Measurements from ENCODE around the gene UPF1.

The UPF1 gene

GRCh38 chr19:18867751-18868150, 36.0 kb downstream of the UPF1 start:
- no peak overlapping the region for H3K4me3 ChIP-seq (ENCODE audit: low read length)
- TF ChIP-seq CTCF (conservative IDR thresholded peaks at IDR 0.05; ENCODE audit: low read length) = no peak
- no peak for DNase-seq (ENCODE audit: low read depth)

DNA sequence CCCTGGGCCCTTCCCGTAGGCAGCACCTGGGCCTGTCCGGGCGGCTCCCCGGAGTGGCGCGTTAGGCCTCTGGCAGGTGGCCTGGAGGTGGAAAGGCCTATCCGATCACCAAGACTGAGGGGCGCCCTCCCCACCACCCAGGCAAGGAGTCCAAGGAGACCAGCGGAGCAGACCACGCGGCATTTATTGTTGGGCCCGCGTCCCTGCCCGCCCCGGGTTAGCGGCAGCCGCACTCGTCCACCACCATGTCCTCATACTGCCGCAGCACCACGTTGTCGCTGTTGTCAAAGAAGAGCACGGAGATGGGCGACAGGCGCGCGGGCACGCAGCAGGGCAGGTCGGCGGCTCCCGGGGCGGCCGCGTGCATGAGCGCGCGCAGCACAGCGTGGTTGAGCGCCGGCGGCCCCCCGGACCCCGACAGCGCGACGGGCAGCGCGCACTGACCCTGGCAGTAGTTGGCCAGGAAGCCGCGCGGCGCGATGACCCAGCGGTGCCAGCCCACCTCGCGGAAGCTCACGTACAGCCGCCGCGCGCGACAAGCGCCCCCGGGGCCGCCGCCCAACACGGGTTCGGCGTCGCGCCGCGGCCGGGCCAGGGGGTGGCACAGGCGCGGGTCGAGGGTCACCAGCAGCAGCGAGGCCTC, 36.7 kb downstream of the UPF1 start:
- no peak for TF ChIP-seq CTCF (conservative IDR thresholded peaks at IDR 0.05; ENCODE audit: low read length)
- no peak for DNase-seq (ENCODE audit: low read depth)
- no peak overlapping the region for H3K4me3 ChIP-seq (ENCODE audit: low read length)

GRCh38 chr19:18869023-18869618, 37.4 kb downstream of the UPF1 start:
- no peak for DNase-seq (ENCODE audit: low read depth)
- no peak overlapping the region for H3K4me3 ChIP-seq (ENCODE audit: low read length)
- TF ChIP-seq CTCF (conservative IDR thresholded peaks at IDR 0.05; ENCODE audit: low read length) = no peak

- no peak for TF ChIP-seq CTCF (conservative IDR thresholded peaks at IDR 0.05; ENCODE audit: low read length)
- H3K4me3 ChIP-seq (ENCODE audit: low read length) = no peak overlapping the region
- no peak for DNase-seq (ENCODE audit: low read depth)
Observed at GRCh38 chr19:18869781-18870530, 38.2 kb downstream of the UPF1 start.

DNA sequence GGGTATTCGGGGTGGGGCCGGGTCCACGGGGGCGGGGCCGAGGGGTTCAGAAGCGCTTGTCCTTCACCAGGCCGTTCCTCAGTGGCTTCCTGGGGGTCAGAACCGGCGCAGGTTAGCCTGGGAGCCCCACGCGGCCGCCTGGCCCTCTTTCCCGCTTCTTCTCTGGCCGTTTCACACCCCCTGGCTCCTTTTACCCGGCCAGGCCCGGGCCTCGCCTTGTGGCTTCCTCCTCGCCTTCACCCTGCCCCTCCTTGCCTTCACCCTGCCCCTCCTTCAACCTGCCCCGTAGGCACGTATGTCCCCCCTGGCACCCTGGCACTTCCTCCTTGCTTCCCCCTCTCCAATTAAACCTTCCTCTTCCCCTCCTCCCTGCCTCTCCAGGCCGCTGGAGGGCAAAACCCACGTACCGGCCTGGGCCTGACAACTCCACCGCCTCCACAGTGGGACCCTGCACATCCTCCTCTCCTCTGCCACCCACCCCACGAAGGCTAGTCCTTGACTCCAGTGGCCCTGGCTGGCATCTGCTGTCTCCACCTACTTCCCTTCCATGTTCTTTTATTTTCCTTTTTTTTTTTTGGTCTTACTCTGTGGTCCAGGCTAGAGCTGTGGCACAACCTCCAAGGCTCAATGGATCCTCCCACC, 38.9 kb downstream of the UPF1 start:
- no peak for DNase-seq (ENCODE audit: low read depth)
- TF ChIP-seq CTCF (conservative IDR thresholded peaks at IDR 0.05; ENCODE audit: low read length) = no peak
- no peak overlapping the region for H3K4me3 ChIP-seq (ENCODE audit: low read length)

DNA sequence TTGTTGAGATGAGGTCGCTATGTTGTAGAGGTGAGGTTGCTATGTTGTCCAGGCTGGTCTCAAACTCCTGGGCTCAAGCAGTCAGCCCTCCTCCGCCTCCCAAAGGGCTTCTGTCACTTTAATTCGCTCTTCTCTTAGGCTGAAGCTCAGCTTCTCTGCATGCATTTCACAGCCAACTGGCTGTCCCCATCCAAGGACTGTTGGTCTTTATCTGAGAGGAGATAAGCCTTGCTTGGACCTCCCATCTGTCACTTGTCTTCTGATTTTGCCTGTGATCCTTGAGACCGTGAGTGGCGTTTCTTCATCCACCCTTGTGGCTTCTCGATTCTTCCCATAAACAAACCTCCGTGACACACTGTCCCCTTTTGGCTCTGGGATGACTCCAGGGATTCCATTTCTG, 39.8 kb downstream of the UPF1 start:
- no peak for DNase-seq (ENCODE audit: low read depth)
- no peak overlapping the region for H3K4me3 ChIP-seq (ENCODE audit: low read length)
- no peak for TF ChIP-seq CTCF (conservative IDR thresholded peaks at IDR 0.05; ENCODE audit: low read length)
